Measurements from ENCODE around the gene TTC7B.
A peak's percentile ranks its signal among the peaks of the same experiment; 100 is the strongest.

TTC7B gene

GRCh38 chr14:90648421-90648820, 167.8 kb downstream of the TTC7B start:
- DNase-seq (ENCODE audit: low read depth), result no peak

DNA sequence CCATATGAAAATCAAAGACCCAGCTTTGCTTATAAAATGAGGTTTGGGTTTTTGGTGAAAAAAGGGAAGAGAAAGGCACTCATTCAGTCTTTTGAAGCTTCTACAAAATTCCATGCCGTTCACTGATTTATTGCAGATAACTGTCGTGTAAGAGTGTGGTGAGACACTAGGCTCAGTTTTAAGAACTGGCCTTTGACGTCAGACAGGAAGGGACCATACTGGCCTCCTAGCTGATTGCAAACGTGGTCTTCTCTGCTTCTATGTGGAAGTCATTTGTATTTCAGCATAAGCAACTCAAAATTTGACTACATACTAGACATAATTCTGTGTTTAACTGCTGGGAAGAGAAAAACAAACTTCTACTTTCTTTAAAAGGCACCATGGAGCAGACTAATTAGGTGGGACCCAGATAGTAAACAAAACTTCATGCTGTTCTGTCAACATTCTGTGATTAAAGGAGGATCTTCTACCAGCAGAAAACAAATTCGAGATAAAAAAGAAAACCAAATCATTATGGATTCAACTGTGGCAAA, 168.7 kb downstream of the TTC7B start:
- DNase-seq (ENCODE audit: low read depth), result no peak

- DNase-seq (ENCODE audit: low read depth), result peak; percentile 57
These were observed 170.3 kb downstream of the TTC7B start for GRCh38 chr14:90645842-90646443.

DNA sequence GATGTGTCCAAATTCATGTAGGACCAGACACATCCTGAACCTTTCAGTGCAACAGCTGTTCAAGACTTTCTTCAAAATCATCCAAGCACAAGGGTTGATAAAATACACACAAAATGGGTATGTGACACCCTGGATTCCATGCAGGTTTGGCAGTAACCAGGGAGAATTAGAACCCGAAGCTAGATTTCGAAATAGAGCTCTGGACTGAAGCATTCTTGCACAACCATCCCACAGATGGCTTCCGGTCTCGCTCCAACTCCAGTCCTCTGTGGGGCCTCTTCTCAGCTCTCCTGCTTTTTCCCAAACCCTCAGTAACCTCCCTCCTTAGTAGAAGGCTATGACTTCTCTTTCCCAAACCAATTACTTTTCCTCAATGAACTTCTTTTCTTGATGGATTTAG, 171.3 kb downstream of the TTC7B start:
- no peak for DNase-seq (ENCODE audit: low read depth)

DNA sequence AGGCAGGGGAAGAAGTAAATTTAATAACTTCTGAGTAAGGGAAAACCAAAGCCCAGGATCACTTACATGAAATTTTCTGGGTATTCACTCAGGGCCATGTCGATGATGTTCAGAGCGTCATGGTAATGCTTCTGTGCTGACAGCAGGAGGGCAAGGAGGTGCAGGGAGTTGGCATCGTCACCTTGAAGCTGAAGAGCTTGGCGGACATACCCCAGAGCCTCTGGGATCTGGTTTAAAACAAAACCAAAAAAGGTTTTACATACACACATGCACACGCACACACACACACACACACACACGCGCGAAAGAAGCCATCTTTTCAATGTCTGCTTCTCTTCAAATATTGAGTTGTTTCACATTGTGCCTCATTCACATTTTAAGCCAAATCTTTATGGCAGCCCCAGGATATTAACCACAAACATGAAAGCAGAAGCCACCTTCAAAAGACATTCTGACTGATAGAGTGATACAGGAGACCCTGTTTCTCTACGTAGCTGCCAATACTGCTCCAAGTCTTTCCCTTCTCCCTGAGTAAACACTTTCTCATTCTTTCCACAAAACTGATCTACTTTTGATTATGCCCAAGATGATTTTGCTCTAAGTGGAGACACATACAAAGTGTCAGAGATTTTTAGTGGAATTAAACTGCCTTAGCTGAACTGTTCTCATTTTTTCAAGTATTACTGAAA, 172.1 kb downstream of the TTC7B start:
- no peak for DNase-seq (ENCODE audit: low read depth)

GRCh38 chr14:90642244-90642717, 173.9 kb downstream of the TTC7B start:
- DNase-seq (ENCODE audit: low read depth), result no peak

DNA sequence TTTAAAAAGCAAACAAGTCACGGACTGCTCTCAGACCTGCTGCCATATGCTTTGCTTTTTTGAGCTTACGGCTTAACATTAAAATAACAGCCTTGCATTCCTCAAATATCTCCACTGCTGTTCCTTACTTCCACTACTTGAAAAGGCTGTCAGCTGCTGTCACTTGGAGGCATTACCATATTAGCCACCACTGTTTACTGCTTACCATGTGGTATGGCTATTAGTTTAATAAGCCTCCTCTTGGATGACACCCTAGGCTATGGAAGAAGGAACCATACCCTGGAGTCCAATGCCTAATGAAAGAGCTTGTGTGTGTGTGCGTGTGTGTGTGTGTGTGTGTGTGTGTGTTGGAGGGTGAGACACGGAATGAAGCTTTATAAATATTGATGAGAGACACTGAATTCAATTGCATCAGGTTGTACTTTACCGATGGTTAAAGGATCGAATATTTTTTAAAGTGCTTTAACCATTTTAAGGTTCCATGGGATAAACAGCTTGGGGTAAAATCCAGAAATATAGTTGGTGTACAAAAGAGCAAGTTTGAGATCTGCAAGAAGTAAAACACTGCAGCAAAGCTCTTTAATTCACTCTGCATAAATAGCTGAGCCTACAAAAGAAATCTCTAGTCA, 174.5 kb downstream of the TTC7B start:
- no peak for DNase-seq (ENCODE audit: low read depth)

DNA sequence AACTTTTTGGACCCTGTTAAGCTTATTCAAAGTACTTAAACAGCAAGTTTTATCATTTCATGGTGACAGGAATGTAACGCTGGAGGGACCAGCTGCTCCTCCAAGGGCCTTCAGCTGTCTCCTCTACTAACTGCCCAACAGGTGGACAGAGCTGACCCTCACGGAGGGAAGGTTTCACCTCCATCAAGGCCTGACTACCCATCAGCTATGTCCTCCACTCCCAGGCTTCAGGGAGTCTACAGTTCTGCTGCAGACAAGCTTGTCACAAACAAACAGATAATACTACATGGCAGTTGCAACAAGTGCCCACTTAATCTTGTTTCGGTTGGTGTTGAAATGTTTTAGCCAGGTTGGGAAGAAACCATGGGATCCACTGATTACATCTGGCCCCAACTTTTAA, 175.1 kb downstream of the TTC7B start:
- DNase-seq (ENCODE audit: low read depth), result no peak

DNA sequence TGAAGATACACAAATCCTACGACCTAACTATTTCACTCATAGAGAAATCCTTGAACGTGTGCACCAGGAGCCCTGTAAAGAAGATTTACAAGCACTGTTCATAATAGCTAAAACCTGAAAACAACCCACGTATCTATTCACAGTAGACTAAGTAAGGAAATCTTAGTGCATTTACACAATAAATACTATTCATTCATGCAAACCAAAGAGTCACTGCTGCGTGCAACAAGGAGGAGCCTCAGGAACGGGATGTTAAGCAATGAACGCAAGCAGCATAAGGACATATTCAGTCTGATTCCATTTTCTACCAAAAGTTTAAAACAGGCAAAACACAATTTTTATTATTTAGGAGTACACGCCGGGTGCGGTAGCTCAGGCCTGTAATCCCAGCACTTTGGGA, 176.6 kb downstream of the TTC7B start:
- DNase-seq (ENCODE audit: low read depth), result no peak

- DNase-seq (ENCODE audit: low read depth), result no peak
These were observed 183.4 kb downstream of the TTC7B start for GRCh38 chr14:90632871-90633270.

- no peak for DNase-seq (ENCODE audit: low read depth)
These were observed 183.8 kb downstream of the TTC7B start for GRCh38 chr14:90632451-90632850.

- no peak for DNase-seq (ENCODE audit: low read depth)
These were observed 185.9 kb downstream of the TTC7B start for GRCh38 chr14:90630171-90630806.

DNA sequence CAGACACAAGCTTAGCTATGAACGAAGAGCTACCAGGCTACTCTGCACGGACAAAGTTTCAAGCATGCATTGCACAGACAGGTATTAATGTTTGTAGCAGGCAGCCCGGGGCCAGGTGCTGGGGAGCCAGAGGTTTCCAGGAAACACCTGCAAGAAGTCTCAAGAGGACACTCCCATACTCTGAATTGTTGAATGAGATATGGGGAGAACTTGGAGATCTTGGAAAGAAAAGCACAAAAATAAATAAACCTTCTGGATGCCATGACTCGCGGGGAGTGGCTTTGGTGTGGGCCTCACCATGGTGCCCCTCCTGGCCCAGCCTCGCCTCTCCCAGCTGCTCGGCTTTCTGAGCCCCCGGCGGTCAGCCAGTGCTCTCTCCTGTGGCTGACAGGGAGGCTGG, 186.8 kb downstream of the TTC7B start:
- DNase-seq (ENCODE audit: low read depth), result no peak

DNA sequence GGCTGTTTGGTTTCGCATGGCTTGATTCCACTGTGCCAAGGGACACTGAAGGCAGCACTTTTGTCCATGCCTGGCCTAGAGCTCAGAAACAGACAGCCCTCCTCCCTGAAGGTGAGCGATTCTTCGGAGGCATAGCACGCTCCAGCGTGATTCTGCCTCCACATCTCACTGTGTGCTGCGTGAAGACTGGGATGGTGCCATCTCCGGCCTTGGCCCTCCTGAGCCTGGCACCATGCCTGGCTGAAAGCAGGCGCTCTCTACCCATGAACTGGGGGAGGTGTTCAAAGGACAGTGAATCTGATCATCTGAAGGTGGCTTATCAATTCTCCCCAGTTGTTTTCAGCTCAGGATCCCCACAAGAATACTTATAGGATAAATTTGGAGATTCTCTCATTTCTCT, 187.4 kb downstream of the TTC7B start:
- DNase-seq (ENCODE audit: low read depth), result no peak

DNA sequence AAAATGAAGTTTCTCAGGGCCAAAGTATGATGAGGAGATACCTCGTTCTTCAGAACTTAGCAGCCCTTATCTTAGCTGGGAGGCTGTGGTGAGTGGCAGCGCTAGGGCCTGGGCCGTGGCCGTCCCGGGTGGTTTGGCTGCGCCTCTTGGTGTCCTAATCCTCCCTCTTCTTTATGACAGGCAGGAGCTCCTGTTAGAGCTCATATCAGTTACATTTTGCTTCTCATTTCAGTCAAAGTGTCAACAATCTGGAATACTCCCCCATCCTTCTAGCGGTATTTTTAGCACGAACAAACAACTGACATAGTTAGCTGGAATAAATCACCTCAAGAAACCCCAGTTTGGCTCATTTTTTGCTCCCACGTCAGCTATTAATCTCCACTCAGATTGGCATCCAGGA, 188.8 kb downstream of the TTC7B start:
- DNase-seq (ENCODE audit: low read depth), result no peak

- no peak for DNase-seq (ENCODE audit: low read depth)
These were observed 189.7 kb downstream of the TTC7B start for GRCh38 chr14:90626550-90626949.

DNA sequence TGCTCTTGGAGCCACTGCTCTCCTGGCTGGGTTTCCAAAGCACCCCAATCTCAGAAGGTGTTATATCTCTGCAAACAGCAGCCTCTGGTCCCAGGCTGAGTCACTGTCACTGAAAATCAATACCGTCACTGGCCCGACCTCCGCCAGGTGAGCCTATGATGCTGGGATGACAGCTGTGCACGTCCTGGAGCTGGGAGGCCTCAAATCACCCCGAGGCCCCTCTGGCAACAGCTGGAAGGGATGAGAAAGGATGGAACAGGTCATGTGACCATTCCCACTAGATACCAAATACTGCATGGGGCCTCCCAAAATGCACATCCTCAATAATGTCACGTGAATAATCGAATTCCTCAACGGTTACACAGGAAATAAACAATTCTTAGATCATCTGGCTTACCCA, 190.8 kb downstream of the TTC7B start:
- DNase-seq (ENCODE audit: low read depth), result no peak

DNA sequence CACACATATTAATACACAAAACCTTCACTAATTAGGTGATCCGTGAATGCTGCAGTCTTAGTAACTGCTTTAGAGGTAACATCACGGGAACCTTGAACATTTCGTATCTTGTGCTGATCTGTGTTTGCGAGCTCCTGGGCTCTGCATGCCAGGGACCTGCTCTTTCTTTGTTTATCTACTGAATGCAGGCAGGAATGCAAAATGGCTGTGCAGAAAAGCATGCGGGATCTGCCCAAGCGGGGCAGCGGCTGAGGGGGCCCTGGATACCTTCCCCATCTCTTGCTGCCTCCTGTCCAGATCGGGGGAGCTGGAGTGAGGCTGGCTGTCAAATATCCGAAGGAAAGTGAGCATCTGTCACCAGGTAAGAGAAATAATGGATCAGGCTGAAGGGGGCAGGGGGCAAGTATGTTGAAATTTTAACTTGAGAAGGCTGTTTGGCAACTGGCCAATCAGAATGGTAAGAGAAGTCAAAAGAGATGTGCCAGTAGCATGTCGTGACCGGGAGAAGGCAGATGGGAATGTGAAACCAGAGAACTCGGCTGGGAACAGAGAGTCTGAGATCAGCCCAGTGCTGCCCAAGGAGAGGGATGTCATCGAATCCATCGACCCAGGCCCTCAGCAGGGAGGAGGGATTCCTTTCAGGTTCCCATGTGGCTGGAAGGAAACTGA, 191.4 kb downstream of the TTC7B start:
- no peak for DNase-seq (ENCODE audit: low read depth)

DNA sequence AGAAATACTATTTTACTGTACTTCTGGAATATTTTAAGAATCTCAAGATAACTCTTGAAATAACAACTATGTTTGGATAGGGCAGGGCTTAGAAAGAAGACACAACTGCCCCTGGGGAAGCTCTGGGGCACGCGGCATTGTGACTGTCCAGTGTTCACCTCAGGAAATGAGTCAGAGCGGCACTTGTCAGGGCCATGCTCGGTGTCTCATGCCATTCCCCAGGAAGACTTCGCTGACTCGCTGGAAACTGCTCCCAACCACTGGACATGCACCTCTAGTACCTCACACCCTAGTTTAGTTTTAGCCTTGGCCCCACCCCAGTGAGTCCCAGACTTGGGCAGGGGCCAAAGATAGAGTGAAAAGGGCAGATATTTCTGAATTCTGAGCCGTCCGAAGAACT, 192.0 kb downstream of the TTC7B start:
- no peak for DNase-seq (ENCODE audit: low read depth)

DNA sequence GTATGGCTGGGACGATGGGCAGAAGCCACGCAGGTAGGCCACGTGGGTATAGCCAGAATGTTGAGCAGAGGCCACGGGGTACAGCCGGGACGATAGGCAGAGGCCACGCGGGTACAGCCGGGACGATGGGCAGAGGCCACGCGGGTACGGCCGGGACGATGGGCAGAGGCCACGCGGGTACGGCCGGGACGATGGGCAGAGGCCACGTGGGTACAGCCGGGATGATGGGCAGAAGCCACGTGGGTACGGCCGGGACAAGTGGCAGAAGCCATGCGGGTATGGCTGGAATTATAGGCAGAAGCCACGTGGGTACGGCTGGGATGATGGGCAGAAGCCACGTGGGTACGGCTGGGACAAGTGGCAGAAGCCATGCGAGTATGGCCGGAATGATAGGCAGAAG, 195.0 kb downstream of the TTC7B start:
- DNase-seq (ENCODE audit: low read depth), result no peak

GRCh38 chr14:90620568-90621077, 195.6 kb downstream of the TTC7B start:
- no peak for DNase-seq (ENCODE audit: low read depth)

- no peak for DNase-seq (ENCODE audit: low read depth)
These were observed 196.3 kb downstream of the TTC7B start for GRCh38 chr14:90619911-90620310.
